Measurements from ENCODE around the gene CHN2.
A peak's percentile ranks its signal among the peaks of the same experiment; 100 is the strongest.

CHN2 gene

DNA sequence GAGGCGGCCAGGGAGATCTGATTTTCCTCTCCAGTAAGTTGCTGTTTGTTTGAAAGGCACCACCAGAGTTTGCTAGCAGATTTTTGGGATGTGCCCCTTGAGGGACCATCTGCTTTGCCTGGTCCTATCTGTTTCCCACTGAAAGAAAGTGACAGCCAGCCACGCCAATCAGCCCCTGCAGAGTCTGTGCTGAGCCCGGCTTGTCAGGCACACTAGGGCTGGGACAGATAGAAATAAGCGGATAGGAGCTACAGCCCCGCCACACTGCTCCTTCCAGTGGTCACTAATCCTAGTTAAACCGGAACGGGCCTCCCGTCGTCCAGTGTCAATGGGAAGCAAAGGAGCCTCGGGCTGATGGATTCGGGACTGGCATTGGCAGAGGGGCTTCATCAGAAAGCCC lies 207.2 kb downstream of the CHN2 start:
- no peak for DNase-seq (ENCODE audit: low spot score)

DNA sequence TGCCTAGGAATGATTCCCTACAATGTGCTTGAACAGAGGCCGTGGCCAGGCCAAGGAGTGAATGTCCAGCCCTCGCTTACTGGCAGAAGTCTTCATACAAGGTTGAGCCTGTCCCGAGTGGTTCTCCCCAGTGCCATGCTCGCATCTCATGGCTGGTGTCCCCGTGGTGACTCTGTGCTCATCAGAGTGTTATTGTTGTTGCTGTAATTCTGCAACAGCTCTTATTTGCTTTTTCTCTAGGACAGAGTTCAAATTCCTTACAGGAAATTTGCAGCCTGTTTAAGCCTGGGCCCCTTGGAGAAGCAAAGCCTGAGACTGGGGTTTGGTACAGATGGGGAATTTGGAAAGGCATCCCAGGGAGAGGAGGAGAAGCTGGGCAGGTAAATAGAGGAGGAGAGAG lies 211.3 kb downstream of the CHN2 start:
- no peak for DNase-seq (ENCODE audit: low spot score)

DNA sequence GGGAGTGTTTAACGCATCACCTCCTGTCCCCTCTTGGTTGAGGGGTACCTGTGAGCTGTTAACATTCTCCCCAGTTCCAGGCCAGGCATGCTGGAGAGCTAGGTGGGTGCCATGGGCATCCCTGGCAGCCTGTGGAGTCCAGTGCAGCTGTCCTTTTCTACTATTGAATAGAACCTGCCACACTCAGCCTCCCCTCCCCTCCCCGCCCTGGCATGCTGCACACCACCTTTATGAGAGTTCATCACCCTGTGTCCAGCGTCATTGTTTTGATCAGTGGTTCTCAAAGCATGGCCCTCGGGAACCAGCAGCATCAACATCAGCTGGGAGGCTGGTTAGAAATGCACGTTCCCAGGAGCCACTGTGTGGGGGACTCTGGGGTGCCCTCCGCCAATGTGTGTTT lies 211.8 kb downstream of the CHN2 start:
- DNase-seq (ENCODE audit: low spot score): no peak

DNA sequence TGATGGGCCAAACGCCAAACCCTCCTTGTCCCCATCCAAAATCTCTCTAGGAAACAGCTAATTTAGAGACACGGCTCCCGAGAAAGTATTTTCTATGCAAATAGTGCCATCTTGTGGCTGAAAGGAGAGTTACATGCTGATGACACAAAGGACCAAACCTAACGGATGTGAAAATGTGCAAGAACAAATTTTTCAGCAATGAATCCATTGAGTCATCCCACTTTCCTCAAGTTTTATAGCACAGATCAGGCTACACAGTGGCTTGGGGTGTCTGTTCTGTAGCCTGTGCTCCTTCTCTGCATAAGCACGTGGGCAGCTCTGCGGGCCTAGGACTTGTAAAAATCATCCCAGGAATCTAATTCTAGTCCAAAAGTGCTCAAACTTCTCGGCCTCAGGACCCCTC lies 214.3 kb downstream of the CHN2 start:
- DNase-seq (ENCODE audit: low spot score): peak; percentile 70

DNA sequence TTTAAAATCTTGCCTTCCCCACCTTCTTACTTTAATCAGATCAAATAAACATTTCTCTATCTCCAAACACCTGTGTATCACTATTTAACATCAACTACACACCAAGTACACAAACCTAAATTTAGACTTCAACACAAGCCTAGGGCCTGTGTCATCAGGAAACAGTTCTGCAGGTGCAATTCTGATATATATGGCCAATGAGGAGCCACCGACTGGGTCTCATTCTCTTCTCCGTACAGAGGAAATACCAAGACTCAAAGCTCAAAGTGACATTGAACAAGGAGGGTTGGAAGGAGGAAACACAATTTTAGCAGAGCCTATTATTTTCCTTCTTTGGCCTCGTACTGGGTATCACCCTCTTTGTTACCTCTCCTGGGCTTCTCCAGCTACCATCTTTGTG lies 216.4 kb downstream of the CHN2 start:
- no peak for DNase-seq (ENCODE audit: low spot score)

DNA sequence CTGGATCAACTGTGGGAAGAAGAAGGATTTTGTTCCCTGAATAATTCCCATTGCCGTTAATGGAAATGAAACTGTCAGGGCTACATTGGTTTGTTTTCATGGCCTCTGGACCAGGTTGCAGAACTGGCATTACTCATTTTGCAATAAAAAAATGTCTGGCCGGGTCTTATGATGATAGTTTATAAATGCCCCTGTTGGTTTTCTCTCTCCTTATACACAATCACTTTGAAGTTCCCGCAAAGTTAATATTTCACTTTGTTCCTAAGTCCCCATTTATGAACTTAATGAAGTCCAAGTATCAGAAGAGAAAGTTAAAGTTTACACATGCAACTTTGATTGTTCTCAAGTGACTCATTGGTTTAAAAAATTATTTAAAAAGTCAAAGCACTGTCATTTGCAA lies 218.3 kb downstream of the CHN2 start:
- DNase-seq (ENCODE audit: low spot score): no peak

DNA sequence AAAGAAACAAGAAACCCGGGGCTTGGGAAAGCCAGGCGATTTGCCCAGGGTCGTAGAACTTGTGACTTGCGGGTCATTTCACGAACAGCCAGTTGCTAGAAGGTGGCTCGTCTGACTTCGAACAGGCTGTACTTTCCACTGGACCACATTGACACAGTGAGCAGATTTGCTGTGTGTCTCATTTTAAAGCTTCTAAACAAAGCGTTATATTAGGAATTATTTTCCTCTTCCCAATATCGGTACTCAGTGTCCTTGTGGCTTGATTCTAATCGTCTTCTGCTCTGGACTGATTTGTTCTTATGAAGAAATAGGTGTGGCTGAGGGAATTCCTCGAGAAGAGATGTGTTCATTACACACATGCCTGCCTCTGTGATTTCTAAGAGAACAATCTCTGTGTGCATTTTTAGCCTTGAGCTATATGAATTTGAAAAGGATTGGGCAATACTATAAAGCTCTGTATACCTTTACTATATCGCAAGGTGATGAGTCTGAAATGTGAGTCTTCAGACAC lies 219.1 kb downstream of the CHN2 start:
- DNase-seq (ENCODE audit: low spot score): no peak

DNA sequence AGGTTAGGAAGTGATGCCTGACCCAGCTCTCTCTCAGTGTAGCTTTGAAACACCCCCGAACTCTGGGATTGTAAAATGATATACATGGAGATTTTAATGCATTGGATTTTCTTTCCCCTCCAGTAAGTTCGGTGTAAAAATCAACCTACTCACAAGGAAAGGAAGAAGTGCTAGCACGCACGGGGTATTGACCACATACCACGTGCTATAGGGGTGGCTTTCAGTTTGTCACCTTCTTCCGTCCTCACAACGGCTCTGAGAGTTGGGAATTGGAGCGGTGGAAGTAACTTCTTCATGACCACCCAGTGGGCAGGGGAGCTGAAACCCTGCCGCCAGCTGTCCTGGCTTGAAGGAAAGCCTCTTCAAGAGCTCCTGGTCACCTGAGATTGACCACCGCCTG lies 219.6 kb downstream of the CHN2 start:
- DNase-seq (ENCODE audit: low spot score): no peak

DNA sequence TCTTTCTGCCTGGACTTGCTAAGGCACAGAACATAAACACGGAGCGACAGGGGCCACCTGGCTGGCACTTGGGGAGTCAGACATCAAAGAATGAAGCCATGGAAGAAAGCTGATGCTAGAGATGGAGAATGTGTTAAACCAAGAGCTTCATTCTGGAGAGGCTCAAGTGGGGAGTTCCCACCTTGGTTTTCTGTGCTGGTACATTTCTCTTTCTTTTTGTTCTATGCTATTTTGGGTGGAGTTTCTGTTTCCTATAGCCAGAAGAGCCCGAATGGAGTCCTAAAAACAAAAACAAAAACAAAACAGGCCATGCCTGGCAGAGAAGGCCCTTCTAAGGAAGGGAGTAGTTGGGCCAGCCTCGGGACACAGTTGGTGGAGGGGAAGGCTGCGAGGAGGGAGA lies 220.6 kb downstream of the CHN2 start:
- no peak for DNase-seq (ENCODE audit: low spot score)

DNA sequence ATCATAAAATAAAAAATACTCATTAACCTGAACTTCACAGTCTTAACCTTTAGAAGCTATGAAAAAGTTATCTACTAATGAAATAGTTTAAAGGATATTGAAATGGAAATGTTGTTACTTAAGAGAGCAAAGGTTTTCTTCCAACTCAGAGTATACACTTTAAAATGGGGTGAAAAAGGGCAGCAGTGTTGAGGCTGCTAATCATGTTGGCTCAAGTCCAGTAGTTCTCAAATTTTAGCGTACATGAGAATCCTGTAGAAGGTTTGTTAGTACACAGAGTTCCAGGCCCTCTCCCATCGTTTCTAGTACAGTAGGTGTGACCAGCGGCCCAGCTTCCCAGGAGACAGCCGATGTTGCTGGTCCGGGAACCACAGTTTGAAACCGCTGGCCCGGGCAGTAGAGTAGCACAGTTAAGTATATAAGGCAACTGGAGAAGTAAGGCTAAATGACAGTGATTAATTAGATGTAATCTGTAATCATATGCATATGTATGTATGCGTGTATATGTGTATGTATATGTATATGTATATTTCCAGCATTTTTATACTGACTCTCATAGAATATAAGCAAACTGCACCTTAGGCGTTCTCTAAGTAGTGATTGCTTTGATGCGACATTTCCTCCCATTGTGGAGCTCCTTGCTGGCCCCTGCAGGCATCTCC lies 221.8 kb downstream of the CHN2 start:
- DNase-seq (ENCODE audit: low spot score): no peak

DNA sequence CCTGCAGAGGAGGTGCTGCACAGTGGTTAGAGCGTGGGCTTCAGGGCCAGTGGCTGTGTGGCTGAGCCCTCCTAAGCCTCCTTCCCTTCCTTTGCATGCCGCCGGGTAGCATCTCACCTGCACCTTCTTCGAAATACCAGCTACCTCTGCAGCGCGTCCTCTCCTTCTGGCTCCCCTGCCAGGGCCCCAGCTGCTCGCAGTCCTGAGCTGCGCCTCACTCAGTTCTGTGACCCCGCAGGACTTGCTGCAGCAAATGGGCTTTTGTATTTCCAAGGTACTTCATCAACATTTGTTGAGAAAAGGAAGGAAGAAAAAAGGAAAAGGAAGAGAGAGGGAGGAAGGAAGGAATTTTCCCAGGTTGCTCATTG lies 222.3 kb downstream of the CHN2 start:
- no peak for DNase-seq (ENCODE audit: low spot score)

DNA sequence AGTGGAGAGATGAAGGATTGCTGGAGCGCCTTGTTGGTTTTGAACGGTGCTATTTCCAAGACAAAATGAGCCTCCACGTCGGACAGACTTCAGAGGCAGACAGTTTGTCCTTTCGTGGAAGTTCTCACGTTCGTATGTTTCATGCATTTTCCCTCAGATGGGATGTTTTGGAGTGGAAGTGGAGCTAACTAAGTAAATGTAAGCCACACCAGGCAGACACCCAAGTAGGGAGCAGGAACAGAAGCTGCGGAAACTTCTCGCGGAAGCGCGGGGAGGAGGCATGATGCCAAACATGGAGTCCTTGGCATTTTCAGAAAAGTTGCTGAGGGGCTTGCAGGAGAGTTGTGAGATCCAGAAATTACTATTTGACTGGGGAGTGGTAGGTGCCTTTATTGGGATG lies 223.5 kb downstream of the CHN2 start:
- no peak for DNase-seq (ENCODE audit: low spot score)

DNA sequence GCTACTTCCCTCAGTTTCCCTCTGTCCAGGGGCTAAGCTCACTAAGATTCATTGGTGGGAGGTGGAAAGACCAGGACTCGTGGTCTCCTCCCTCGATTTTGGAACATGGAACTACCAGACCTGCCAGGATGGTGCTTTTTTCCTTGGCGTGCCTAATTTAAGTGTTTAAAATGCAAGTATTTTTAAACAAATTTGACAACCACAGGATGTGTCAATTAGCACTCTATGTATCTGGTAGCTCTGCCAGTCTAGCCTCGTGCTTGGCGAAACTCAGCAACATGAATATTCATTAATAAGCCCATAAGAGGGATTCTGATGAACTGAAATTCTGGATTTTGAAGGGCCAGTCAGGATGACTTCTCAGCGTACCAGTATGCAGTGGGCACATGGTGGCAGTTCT lies 224.1 kb downstream of the CHN2 start:
- no peak for DNase-seq (ENCODE audit: low spot score)

DNA sequence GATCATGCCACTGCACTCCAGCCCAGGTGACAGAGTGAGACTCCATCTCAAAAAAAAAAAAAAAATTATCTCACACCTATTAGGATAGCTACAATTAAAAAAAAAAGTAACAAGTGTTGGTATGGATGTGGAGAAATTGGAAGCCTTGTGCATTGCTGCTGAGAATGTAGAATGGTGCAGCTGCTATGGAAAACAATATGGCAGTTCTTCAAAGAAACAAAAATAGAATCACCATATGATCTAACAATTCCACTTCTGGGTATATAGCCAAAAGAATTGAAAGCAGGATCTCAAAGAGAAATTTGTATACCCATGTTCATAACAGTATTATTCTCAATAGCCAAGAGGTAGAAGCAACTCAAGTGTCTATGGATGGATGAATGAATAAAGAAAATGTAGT lies 225.4 kb downstream of the CHN2 start:
- no peak for DNase-seq (ENCODE audit: low spot score)

DNA sequence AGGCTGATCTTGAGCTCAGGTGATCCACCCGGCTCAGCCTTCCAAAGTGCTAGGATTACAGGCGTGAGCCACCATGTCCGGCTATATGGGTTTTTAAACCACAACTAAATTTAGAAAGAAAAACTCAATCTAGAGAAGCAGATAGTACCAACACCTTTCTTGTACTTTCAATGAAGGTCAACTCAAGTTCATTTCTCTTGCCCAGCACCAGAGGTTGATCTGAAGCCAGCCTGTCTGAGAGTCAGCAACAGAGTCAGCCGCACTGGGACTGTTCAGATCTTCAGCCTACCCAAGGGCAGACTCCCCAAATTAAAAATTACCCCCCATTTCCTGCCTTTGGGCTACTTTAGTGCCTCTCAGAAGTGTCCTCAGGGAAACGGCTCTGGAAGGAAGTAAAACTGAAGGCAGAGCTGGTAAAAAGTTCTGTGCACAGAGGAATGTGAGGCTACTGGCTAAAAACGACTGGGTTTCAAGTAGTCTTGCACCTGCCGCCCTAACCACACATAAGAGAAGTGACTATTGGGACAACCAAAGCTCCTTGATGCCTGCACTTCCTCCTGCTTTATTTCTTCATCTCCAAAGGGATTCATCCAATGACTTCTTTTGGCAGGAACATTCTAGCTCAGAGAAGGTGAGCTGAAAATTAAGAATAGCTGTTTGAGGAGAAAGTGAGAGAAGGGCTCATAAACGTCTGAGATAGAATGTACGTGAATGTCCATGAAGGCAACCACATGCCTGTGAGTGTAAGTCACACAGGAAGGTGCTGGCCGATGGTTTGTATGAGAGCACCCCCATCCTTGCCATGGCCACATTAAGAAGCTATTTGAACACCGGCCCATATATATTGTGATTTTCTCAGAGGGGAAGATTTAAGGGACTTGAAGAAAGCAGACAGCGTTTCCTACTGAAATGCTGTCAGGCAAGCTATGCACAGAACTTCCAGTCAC lies 226.7 kb downstream of the CHN2 start:
- no peak for DNase-seq (ENCODE audit: low spot score)

DNA sequence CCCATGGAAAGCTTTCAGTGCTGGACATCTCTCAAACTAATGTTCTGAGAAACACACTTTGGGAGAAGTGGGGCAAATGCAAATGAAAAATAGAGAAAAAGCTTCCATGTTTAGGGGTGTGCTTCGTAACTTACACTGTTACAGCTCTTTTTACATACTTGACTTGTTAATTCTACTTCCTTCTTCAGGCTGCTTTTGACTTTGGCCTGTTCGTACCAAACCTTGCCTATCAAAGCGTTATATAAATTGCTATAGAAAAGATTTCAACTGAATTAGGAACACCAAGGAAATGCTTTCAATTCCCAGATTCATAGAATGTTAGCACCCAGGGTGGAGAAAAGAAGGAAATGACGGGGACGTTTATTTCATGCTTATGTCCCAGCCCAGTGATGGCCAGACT lies 228.3 kb downstream of the CHN2 start:
- DNase-seq (ENCODE audit: low spot score): no peak

DNA sequence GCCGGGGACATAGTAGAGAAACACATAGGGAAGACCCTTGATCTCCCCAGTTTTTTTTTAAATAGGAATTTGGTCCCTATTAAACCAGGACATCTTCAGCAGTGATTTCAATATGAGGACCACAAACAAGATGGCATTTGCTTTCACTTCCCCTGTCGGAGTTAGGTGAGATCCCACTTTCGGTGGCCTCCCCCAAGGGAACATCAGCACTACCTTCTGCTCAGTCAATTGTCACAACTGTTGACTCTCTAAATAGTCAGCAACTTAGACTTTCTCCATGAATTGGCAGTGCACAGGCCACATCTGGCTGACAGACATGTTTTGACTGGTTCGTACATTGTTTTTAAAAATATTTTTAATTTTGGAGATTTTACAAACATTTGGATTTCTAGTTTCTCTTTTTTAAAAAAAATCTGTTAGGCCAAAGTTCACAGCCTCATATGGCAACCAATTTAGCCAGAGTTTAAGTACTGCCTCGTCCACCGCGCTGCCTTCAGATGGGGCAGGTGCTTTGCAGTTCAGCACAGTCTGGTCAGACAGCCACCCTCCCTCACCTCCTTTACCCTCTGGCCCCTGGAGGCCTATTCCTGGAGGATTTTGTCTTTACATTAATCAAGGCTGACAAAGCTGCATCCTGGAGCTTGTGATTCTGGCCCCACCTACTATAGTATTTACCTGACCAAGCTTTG lies 229.9 kb downstream of the CHN2 start:
- no peak for DNase-seq (ENCODE audit: low spot score)

DNA sequence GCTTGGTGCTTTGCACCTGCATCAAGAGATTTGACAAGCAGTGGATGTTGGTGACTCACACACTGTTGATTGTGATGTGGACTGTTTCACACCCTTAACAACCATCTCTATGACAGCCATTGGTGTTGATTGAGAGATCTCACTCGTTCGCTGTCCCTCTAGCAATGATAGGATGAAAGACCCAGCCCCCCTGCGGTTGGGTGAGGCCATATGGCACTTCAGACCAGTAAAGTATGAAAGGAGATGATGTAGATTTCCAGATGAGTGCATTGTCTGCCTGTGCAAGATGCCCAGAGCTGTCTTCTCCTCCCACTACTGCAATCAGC lies 230.4 kb downstream of the CHN2 start:
- no peak for DNase-seq (ENCODE audit: low spot score)

DNA sequence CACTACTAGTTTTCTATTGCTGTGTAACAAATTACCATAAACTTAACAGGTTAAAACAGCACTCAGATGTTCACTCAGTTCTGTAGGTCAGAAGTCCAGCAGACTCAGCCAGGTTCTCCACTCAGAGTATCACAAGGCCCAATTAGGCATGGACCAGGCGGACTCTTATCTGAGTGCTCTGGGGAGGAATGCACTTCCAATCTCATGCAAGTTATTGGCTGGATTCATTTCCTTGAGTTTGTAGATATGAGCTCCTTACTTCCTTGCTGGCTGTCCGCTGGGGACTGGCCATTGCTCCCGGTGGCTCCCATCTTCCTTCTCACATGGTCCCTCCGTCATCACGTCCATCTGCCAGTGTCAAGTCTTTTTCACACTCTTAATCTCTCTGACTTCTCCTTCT lies 232.0 kb downstream of the CHN2 start:
- no peak for DNase-seq (ENCODE audit: low spot score)

DNA sequence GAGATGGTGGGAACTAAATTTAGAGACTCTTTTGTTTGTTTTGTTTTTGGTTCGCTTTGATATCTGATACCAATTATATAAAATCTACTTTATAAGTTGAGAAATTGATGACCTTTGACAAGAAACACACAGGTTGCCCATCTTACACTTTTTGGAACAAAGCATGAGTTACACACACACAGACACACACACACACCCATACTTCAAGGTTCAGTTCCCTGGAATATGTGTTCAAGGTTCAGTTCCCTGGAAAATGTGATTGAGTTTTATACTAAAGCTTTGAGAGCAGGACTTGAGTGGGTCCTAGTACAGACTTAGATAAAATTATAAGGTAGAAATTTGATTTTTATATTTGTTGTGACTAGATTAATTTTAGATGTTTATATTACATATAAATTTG lies 234.8 kb downstream of the CHN2 start:
- DNase-seq (ENCODE audit: low spot score): no peak

DNA sequence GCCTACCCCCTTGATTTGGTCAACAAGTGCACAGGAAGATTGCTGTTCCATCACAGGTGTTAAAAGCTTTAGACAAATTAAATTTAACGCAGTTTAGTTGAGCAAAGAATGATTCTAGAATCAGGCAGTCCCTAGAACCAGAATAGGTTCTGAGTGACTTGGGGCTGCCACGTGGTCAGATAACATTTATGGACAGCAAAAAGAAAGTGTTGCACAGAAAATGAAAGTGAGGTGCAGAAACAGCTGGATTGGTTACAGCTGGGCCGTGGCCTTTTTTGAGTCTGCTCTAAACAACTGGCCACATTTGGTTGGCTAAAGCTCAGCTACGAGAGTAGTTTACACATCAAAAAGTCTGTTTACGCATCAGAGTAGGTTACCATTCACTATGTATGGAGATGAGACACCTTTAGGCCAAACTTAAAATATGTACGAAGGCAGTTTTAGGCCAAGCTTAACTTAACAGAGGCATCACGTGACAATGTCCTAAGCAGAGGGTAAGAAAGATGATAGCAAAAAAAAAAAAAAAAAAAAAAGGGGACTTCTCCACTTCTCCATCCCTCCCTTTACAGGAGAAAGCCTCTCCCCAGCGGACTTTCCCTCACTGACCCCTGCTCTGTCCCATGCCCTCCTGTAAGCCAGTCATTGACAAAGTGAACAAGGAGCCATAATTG lies 235.8 kb downstream of the CHN2 start:
- DNase-seq (ENCODE audit: low spot score): no peak

DNA sequence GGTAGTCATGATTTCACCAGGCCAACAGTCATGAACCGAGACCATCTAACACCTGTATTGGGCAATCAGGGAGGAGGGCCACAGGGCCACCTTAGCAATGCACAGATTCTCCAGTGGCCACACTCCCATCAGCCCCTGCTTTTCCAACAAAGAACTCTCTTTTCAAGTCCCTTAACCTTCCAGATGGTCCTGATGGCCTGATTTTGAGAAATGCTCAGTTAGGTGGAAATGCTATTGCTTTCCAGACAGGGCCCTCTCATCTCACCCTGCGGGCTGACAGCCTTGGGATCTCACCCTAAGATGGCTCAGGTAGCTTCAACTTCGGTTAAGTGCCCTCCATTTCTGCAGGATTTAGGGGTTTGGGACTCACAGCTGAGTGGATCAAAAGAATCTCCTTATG lies 237.1 kb downstream of the CHN2 start:
- no peak for DNase-seq (ENCODE audit: low spot score)

DNA sequence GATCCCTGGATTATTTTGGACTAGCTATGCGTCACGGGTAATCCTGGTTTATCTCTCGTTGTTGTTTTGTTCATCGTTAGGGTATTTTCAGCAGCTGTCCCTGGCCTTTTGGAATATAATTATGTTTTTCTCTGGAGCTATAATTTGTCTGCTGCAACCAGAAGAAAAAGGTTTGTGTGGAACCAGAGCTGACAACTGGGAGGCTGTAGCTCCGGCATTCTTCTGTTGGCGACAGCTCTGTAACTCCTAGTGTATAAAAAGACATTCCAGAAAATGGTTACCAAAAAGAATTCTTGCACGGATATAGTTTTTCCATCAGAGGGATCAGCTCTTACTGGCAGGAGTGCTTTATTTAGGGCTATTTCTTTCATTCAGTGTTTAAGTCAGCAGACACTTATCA lies 238.1 kb downstream of the CHN2 start:
- DNase-seq (ENCODE audit: low spot score): peak; percentile 53

Measured in D341Med (cell line).